ENCODE measurements around the gene SDC4. TPM values are rescaled to one million over a fixed set of nuclear protein-coding genes. Genes with fewer than 3 reads are reported as not detected.
A peak's percentile ranks its signal among the peaks of the same experiment; 100 is the strongest.

Gene SDC4
- total and polyA plus RNA-seq, 9 of the 15 experiments (the other 6 are each of a cell fraction or from before 2014, with no cell fraction given): 2.1 to 10.7 (median 6.3) TPM

DNA sequence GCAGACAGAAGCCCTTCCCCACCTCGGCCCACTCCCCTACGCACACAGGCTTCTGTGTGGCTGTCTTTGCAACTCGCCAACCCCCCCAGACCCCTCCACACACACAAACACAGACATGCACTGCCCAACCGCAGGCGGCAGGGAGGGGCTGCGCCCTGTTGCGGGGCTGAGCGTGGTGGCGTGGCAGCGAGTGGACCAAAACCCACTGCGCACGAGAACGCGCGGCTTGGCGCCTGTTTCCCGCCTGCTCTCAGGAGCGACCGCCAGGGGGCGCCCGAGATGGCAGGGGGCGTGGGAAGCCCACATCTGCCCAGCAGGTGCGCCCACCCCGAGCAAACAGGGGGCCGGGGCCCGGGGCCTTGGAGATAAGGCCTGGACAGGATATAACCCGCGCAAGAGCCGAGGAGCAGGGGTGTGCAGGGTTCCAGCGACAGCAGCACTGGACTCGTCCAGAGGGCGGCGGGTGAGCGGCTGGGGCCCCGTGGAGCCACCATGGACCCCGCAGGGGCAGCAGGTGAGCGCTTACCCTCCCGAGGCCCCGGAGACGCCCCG is 41.7 kb downstream of the SDC4 start, which contains the start of gene RBPJL (continued):
- TF ChIP-seq, protein P1, sequence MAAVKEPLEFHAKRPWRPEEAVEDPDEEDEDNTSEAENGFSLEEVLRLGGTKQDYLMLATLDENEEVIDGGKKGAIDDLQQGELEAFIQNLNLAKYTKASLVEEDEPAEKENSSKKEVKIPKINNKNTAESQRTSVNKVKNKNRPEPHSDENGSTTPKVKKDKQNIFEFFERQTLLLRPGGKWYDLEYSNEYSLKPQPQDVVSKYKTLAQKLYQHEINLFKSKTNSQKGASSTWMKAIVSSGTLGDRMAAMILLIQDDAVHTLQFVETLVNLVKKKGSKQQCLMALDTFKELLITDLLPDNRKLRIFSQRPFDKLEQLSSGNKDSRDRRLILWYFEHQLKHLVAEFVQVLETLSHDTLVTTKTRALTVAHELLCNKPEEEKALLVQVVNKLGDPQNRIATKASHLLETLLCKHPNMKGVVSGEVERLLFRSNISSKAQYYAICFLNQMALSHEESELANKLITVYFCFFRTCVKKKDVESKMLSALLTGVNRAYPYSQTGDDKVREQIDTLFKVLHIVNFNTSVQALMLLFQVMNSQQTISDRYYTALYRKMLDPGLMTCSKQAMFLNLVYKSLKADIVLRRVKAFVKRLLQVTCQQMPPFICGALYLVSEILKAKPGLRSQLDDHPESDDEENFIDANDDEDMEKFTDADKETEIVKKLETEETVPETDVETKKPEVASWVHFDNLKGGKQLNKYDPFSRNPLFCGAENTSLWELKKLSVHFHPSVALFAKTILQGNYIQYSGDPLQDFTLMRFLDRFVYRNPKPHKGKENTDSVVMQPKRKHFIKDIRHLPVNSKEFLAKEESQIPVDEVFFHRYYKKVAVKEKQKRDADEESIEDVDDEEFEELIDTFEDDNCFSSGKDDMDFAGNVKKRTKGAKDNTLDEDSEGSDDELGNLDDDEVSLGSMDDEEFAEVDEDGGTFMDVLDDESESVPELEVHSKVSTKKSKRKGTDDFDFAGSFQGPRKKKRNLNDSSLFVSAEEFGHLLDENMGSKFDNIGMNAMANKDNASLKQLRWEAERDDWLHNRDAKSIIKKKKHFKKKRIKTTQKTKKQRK (IDR thresholded peaks at IDR 0.05; ENCODE audit: borderline replicate concordance, low read depth, low read length): no peak
- TF ChIP-seq, protein P2, sequence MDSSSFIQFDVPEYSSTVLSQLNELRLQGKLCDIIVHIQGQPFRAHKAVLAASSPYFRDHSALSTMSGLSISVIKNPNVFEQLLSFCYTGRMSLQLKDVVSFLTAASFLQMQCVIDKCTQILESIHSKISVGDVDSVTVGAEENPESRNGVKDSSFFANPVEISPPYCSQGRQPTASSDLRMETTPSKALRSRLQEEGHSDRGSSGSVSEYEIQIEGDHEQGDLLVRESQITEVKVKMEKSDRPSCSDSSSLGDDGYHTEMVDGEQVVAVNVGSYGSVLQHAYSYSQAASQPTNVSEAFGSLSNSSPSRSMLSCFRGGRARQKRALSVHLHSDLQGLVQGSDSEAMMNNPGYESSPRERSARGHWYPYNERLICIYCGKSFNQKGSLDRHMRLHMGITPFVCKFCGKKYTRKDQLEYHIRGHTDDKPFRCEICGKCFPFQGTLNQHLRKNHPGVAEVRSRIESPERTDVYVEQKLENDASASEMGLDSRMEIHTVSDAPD (CRISPR knock-in tag; IDR thresholded peaks at IDR 0.05): no peak
- TF ChIP-seq ETV5 (CRISPR knock-in tag; IDR thresholded peaks at IDR 0.05; ENCODE audit: low read depth): no peak
- no peak for TF ChIP-seq ERF (CRISPR knock-in tag; IDR thresholded peaks at IDR 0.05)
- TF ChIP-seq ELF1 (tag; IDR thresholded peaks at IDR 0.05): no peak
- TF ChIP-seq PPARD (CRISPR knock-in tag; IDR thresholded peaks at IDR 0.05): no peak
- peak; percentile 58; the same call in 1 of the 2 replicates for TF ChIP-seq MTA3 (IDR thresholded peaks at IDR 0.05; ENCODE audit: borderline replicate concordance)
- TF ChIP-seq, protein P3, sequence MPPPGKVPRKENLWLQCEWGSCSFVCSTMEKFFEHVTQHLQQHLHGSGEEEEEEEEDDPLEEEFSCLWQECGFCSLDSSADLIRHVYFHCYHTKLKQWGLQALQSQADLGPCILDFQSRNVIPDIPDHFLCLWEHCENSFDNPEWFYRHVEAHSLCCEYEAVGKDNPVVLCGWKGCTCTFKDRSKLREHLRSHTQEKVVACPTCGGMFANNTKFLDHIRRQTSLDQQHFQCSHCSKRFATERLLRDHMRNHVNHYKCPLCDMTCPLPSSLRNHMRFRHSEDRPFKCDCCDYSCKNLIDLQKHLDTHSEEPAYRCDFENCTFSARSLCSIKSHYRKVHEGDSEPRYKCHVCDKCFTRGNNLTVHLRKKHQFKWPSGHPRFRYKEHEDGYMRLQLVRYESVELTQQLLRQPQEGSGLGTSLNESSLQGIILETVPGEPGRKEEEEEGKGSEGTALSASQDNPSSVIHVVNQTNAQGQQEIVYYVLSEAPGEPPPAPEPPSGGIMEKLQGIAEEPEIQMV (tag; conservative IDR thresholded peaks at IDR 0.05; ENCODE audit: low read depth): no peak
- TF ChIP-seq KDM2B (CRISPR knock-in tag; IDR thresholded peaks at IDR 0.05): no peak
- TF ChIP-seq MED1 (CRISPR knock-in tag; IDR thresholded peaks at IDR 0.05; ENCODE audit: borderline replicate concordance): no peak
- TF ChIP-seq ZNF766 (CRISPR knock-in tag; conservative IDR thresholded peaks at IDR 0.05): no peak
- TF ChIP-seq, protein P4, sequence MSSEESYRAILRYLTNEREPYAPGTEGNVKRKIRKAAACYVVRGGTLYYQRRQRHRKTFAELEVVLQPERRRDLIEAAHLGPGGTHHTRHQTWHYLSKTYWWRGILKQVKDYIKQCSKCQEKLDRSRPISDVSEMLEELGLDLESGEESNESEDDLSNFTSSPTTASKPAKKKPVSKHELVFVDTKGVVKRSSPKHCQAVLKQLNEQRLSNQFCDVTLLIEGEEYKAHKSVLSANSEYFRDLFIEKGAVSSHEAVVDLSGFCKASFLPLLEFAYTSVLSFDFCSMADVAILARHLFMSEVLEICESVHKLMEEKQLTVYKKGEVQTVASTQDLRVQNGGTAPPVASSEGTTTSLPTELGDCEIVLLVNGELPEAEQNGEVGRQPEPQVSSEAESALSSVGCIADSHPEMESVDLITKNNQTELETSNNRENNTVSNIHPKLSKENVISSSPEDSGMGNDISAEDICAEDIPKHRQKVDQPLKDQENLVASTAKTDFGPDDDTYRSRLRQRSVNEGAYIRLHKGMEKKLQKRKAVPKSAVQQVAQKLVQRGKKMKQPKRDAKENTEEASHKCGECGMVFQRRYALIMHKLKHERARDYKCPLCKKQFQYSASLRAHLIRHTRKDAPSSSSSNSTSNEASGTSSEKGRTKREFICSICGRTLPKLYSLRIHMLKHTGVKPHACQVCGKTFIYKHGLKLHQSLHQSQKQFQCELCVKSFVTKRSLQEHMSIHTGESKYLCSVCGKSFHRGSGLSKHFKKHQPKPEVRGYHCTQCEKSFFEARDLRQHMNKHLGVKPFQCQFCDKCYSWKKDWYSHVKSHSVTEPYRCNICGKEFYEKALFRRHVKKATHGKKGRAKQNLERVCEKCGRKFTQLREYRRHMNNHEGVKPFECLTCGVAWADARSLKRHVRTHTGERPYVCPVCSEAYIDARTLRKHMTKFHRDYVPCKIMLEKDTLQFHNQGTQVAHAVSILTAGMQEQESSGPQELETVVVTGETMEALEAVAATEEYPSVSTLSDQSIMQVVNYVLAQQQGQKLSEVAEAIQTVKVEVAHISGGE (CRISPR knock-in tag; IDR thresholded peaks at IDR 0.05): no peak
- TF ChIP-seq, protein P5, sequence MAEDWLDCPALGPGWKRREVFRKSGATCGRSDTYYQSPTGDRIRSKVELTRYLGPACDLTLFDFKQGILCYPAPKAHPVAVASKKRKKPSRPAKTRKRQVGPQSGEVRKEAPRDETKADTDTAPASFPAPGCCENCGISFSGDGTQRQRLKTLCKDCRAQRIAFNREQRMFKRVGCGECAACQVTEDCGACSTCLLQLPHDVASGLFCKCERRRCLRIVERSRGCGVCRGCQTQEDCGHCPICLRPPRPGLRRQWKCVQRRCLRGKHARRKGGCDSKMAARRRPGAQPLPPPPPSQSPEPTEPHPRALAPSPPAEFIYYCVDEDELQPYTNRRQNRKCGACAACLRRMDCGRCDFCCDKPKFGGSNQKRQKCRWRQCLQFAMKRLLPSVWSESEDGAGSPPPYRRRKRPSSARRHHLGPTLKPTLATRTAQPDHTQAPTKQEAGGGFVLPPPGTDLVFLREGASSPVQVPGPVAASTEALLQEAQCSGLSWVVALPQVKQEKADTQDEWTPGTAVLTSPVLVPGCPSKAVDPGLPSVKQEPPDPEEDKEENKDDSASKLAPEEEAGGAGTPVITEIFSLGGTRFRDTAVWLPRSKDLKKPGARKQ (CRISPR knock-in tag; IDR thresholded peaks at IDR 0.05): no peak
- no peak for TF ChIP-seq RCOR1 (IDR thresholded peaks at IDR 0.05; ENCODE audit: borderline replicate concordance in 1 of 2, low read depth in 2 of 2, low read length in 2 of 2)
- no peak for TF ChIP-seq CREM (IDR thresholded peaks at IDR 0.05; ENCODE audit: low read depth)
- no peak for TF ChIP-seq SLC30A9 (CRISPR knock-in tag; IDR thresholded peaks at IDR 0.05)

All from K562 (cell line).